ENCODE results near the gene OR9A2. TPM values are rescaled to one million over a fixed set of nuclear protein-coding genes. Genes with fewer than 3 reads are reported as not detected.

OR9A2 gene
- total and polyA plus RNA-seq, 2 experiments from 2014 or later = 0.60 TPM; not detected in 1

GRCh38 chr7:143002106-143002505 lies 24.8 kb downstream of the OR9A2 start:
- Histone ChIP-seq H3K27ac (no peak overlapping the region), H3K9me3 (ENCODE audit: low read depth) (peaks cover 3% of the 10 kb centered on the region), H3K4me1 (ENCODE audit: low read depth) (no peaks in the 10 kb centered on the region), H3K36me3 (no peaks in the 10 kb centered on the region), H3K4me3 (no peak overlapping the region), H3K27me3 (no peaks in the 10 kb centered on the region)
- DNase-seq (ENCODE audit: low read depth in 1 of 2, low spot score in 1 of 2) = peak; percentile 49 to 55
- TF ChIP-seq CTCF (IDR thresholded peaks at IDR 0.05; ENCODE audit: low read depth, low read length) = peak; percentile 46

- Histone ChIP-seq H3K27me3 (no peaks in the 10 kb centered on the region), H3K36me3 (no peaks in the 10 kb centered on the region), H3K4me1 (ENCODE audit: low read depth) (no peaks in the 10 kb centered on the region), H3K4me3 (no peak overlapping the region), H3K9me3 (ENCODE audit: low read depth) (peaks cover 3% of the 10 kb centered on the region), H3K27ac (no peak overlapping the region)
- DNase-seq (ENCODE audit: low read depth in 1 of 2, low spot score in 1 of 2) = no peak
- no peak for TF ChIP-seq CTCF (IDR thresholded peaks at IDR 0.05; ENCODE audit: low read depth, low read length)
Measured at GRCh38 chr7:143000648-143001047, 26.3 kb downstream of the OR9A2 start.

GRCh38 chr7:142999793-143000192 lies 27.1 kb downstream of the OR9A2 start:
- Histone ChIP-seq H3K36me3 (no peaks in the 10 kb centered on the region), H3K4me3 (no peak overlapping the region), H3K27me3 (no peaks in the 10 kb centered on the region), H3K27ac (no peak overlapping the region), H3K9me3 (ENCODE audit: low read depth) (peaks cover 3% of the 10 kb centered on the region), H3K4me1 (ENCODE audit: low read depth) (no peaks in the 10 kb centered on the region)
- no peak for DNase-seq (ENCODE audit: low read depth in 1 of 2, low spot score in 1 of 2)
- TF ChIP-seq CTCF (IDR thresholded peaks at IDR 0.05; ENCODE audit: low read depth, low read length) = no peak

GRCh38 chr7:142998966-142999365 lies 28.0 kb downstream of the OR9A2 start:
- TF ChIP-seq CTCF (IDR thresholded peaks at IDR 0.05; ENCODE audit: low read depth, low read length) = no peak
- H3K36me3 ChIP-seq = no peaks in the 10 kb centered on the region
- no peak overlapping the region for H3K27ac ChIP-seq

GRCh38 chr7:142997456-142997989 lies 29.4 kb downstream of the OR9A2 start:
- Histone ChIP-seq H3K4me3 (no peak overlapping the region), H3K4me1 (ENCODE audit: low read depth) (no peaks in the 10 kb centered on the region), H3K27ac (no peak overlapping the region), H3K27me3 (no peaks in the 10 kb centered on the region), H3K9me3 (ENCODE audit: low read depth) (peaks cover 3% of the 10 kb centered on the region), H3K36me3 (no peaks in the 10 kb centered on the region)
- no peak for DNase-seq (ENCODE audit: low read depth in 1 of 2, low spot score in 1 of 2)
- no peak for TF ChIP-seq CTCF (IDR thresholded peaks at IDR 0.05; ENCODE audit: low read depth, low read length)

More at GRCh38 chr7:142998966-142999365, 28.0 kb downstream of the OR9A2 start:
- DNase-seq (ENCODE audit: low read depth in 1 of 2, low spot score in 1 of 2) = no peak
- H3K9me3 ChIP-seq (ENCODE audit: low read depth) = peaks cover 3% of the 10 kb centered on the region
- H3K4me1 ChIP-seq (ENCODE audit: low read depth) = no peaks in the 10 kb centered on the region
- H3K4me3 ChIP-seq = no peak overlapping the region
- H3K27me3 ChIP-seq = no peaks in the 10 kb centered on the region

All from cardiac muscle cell (in vitro differentiated cells and primary cell).